Left ventricle myocardium inferior (tissue), 1 donor: Measurements from ENCODE around the gene ENTR1. TPM values are rescaled to one million over a fixed set of nuclear protein-coding genes. Genes with fewer than 3 reads are reported as not detected.

ENCODE experiments used
- DNase-seq: peaks from one replicate; pipeline ENCODE4 v3.0.0-alpha.2; 2020
- H3K27ac ChIP-seq: fragments of 200-600 bp; replicated peaks from 2 replicates; pipeline ENCODE4 v1.8.0; 2021
- H3K27me3 ChIP-seq: fragments of 200-600 bp; 2 replicates; pipeline ENCODE4 v1.8.0; 2021; ENCODE audit warnings: low read depth
- H3K36me3 ChIP-seq: fragments of 200-600 bp; 2 replicates; pipeline ENCODE4 v1.8.0; 2021
- H3K4me1 ChIP-seq: fragments of 200-600 bp; 2 replicates; pipeline ENCODE4 v1.8.0; 2021
- H3K4me3 ChIP-seq: fragments of 200-600 bp; 2 replicates; pipeline ENCODE4 v1.8.0; 2021; ENCODE audit warnings: mild to moderate bottlenecking, moderate library complexity
- H3K9me3 ChIP-seq: fragments of 200-600 bp; replicated peaks from 2 replicates; pipeline ENCODE4 v1.8.0; 2021
- intact Hi-C: fragments of 100-400 bp; cut with micrococcal nuclease; formaldehyde crosslinking; loops from one replicate; pipeline ENCODE4 v1.11.0; 2022
- total RNA-seq: library from RNA; stranded (reverse); fragmentation: NEBNext Ultra II Directional; extraction: Animal tissue kit (Norgen Biotek cat#: 25700); gene quantifications from one replicate; pipeline ENCODE4 v1.2.1, GENCODE V29; 2021
- TF ChIP-seq, protein P1 (sequence below): fragments of 200-600 bp; IDR thresholded peaks from 2 replicates; pipeline ENCODE4 v1.8.0; 2021; ENCODE audit warnings: antibody characterized with exemption, mild to moderate bottlenecking, borderline replicate concordance
- donor health status: DM: no; HTN: yes; CAD: no; lungs with severe emphysema.

The ENTR1 gene
- total RNA-seq, 1 donor from 2014 or later = 20.1 TPM

DNA sequence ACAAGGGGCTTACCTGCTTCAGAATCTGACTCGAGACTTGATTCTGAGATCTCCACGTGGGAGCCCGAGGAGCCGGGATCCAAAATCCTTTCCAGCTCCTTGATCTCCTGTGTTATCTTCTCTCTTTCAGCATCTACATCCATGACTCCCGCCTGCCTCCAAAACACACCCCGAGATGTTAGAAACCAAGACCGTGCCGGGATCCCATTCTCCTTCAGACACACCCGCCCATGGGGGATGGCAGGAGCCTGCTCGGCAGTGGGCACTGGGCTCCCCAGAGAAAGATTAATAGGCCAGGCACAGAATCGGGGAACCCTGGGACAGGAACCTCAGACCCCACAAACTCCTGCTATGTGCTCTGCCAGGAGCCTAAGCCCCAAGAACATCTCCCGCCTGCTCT is 12.1 kb downstream of the ENTR1 start:
- Histone ChIP-seq H3K9me3 (no peaks in the 10 kb centered on the region), H3K4me1 (peaks cover 25% of the 10 kb centered on the region), H3K27me3 (no peaks in the 10 kb centered on the region), H3K4me3 (no peak overlapping the region), H3K27ac (no peak overlapping the region), H3K36me3 (peaks cover 46% of the 10 kb centered on the region)
- TF ChIP-seq, protein P1, sequence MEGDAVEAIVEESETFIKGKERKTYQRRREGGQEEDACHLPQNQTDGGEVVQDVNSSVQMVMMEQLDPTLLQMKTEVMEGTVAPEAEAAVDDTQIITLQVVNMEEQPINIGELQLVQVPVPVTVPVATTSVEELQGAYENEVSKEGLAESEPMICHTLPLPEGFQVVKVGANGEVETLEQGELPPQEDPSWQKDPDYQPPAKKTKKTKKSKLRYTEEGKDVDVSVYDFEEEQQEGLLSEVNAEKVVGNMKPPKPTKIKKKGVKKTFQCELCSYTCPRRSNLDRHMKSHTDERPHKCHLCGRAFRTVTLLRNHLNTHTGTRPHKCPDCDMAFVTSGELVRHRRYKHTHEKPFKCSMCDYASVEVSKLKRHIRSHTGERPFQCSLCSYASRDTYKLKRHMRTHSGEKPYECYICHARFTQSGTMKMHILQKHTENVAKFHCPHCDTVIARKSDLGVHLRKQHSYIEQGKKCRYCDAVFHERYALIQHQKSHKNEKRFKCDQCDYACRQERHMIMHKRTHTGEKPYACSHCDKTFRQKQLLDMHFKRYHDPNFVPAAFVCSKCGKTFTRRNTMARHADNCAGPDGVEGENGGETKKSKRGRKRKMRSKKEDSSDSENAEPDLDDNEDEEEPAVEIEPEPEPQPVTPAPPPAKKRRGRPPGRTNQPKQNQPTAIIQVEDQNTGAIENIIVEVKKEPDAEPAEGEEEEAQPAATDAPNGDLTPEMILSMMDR = no peak
- intact Hi-C loops = no loop called here
- no peak for DNase-seq

DNA sequence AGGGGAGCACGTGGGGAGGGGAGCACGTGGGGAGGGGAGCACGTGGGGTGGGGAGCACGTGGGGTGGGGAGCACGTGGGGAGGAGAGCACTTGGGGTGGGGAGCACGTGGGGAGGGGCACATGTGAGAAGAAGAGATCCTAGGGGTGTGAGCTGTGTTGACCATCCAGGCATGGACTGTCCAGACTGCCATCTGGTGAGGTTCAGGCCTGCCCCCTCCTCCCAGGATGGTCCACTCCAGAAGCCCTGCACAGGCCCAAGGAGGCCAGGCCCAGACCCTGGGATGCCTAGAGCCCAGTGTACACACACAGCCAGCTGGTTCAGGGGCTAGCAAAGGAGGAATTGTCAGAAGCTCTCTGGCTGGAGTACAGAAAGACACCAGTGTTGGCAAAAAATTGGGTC is 12.8 kb downstream of the ENTR1 start:
- intact Hi-C loops = no loop called here
- Histone ChIP-seq H3K4me3 (no peak overlapping the region), H3K27me3 (no peaks in the 10 kb centered on the region), H3K27ac (no peak overlapping the region), H3K36me3 (peaks cover 52% of the 10 kb centered on the region), H3K4me1 (peaks cover 25% of the 10 kb centered on the region), H3K9me3 (no peaks in the 10 kb centered on the region)
- TF ChIP-seq, protein P1 = no peak
- no peak for DNase-seq

DNA sequence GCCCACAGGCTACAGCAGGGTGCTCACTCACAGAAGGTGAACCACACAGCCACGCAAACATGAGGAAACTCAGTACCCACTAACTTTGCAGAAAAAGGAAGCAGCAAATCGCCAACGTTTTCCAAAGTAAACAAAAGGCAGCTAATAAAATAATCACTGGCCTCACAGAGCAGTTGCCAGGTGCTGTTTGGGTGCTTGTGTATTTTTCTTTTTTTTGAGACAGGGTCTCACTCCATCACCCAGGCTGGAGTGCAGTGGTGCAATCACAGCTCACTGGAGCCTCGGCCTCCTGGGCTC is 14.2 kb downstream of the ENTR1 start:
- no peak for DNase-seq
- H3K27me3 ChIP-seq = no peaks in the 10 kb centered on the region
- intact Hi-C loops = no loop called here
- H3K4me1 ChIP-seq = peaks cover 25% of the 10 kb centered on the region
- TF ChIP-seq, protein P1 = no peak
- no peaks in the 10 kb centered on the region for H3K9me3 ChIP-seq
- H3K36me3 ChIP-seq = peaks cover 61% of the 10 kb centered on the region
- H3K4me3 ChIP-seq = no peak overlapping the region
- no peak overlapping the region for H3K27ac ChIP-seq

DNA sequence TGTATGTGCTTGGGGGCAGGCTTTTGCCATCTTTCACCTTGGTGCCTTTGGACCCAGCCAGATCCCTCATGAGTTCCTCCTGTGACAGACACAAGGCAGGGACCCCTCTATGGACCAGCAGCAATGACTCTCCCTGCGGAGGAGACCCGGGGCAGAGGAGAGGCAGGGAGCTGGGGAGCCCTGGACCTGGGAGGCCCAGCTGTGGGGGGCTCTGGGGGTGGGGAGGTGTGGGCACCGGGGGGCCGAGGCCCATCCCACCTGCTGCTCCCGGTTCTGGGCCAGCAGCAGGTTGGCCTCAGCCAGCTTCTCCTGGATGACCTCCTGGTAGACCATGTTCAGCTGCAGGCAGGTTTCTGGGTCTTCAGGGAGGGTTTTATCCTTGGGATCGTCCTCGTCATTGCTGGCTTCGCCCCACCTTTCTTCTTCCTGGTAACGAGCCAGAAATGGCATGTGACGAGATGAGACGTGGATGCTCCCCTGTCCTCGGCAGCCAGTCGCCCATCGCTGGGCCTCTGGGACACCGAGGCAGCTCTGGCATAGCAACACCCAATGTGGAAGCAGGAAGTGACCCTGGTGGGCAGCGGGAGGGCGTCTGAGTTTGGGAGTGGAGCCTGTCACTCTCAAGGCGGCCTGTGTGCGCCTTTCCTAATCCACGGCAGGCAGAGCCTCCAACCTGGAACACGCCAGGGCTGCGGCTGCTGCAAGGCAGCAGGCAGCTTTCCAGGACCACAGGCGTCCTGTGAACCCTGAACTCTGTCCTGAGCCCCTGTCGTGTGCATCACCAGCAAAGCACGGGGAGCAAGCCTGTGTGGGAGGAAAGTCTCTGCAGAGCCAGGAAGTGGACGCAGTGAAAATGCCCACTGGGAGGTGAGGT is 14.8 kb downstream of the ENTR1 start:
- intact Hi-C loops = no loop called here
- TF ChIP-seq, protein P1 = no peak
- Histone ChIP-seq H3K27me3 (no peaks in the 10 kb centered on the region), H3K9me3 (no peaks in the 10 kb centered on the region), H3K36me3 (peaks cover 67% of the 10 kb centered on the region), H3K4me1 (peaks cover 24% of the 10 kb centered on the region), H3K27ac (no peak overlapping the region), H3K4me3 (no peak overlapping the region)
- DNase-seq = no peak

DNA sequence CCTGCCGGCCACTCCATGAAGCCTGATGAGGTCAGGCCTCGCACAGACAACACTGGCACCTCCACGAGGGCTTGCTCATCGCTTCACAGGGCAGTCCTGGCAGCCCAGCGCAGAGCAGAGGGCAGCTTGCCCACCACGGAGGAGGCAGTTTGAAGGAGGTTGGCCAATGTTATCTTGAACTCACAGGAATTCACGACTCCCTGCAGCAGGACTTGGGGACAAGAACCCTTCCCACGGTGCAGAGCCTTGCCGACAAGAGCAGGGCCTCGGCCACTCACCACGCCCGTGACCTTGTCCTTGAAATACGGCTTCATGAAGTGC is 15.4 kb downstream of the ENTR1 start:
- Histone ChIP-seq H3K27ac (no peak overlapping the region), H3K9me3 (no peaks in the 10 kb centered on the region), H3K36me3 (peaks cover 70% of the 10 kb centered on the region), H3K27me3 (no peaks in the 10 kb centered on the region), H3K4me1 (peaks cover 19% of the 10 kb centered on the region), H3K4me3 (no peak overlapping the region)
- intact Hi-C loops = no loop called here
- TF ChIP-seq, protein P1 = no peak
- no peak for DNase-seq
